HFFc6 (cell line): Measurements from ENCODE around the gene MARVELD3. TPM values are rescaled to one million over a fixed set of nuclear protein-coding genes. Genes with fewer than 3 reads are reported as not detected.

Experiments
- DNase-seq: peaks from one replicate; pipeline ENCODE4 v3.0.0-alpha.2; 2018
- H3K27ac Mint-ChIP-seq: 2 replicates; pipeline ENCODE4 v1.8.0; 2020; ENCODE audit warnings: mild to moderate bottlenecking, mixed read lengths
- H3K27me3 Mint-ChIP-seq: 2 replicates; pipeline ENCODE4 v1.8.0; 2021; ENCODE audit warnings: mild to moderate bottlenecking, moderate library complexity, mixed read lengths; ENCODE audit not compliant: insufficient read depth
- H3K36me3 Mint-ChIP-seq: 2 replicates; pipeline ENCODE4 v1.8.0; 2021; ENCODE audit warnings: low read depth, mixed read lengths
- H3K4me1 Mint-ChIP-seq: 2 replicates; pipeline ENCODE4 v1.8.0; 2020; ENCODE audit warnings: low read depth, mixed read lengths
- H3K4me3 Mint-ChIP-seq: 2 replicates; pipeline ENCODE4 v1.8.0; 2020; ENCODE audit warnings: mild to moderate bottlenecking, moderate library complexity, mixed read lengths
- H3K9me3 Mint-ChIP-seq: 2 replicates; pipeline ENCODE4 v1.8.0; 2020; ENCODE audit warnings: mild to moderate bottlenecking, mixed read lengths
- total RNA-seq, 6 experiments: library from RNA; stranded (reverse); fragmentation: NEBNext Ultra II Directional; extraction: Animal tissue kit (Norgen Biotek cat#: 25700); gene quantifications; 2 replicates in 1 of 6; 3 replicates in 5 of 6; pipeline ENCODE4 v1.2.3, GENCODE V29; 2021
- TF ChIP-seq, protein P1 (sequence below): fragments of 200-600 bp; sonication (generic); IDR thresholded peaks from 2 replicates; pipeline ENCODE4 v1.5.0; 2021; ENCODE audit warnings: antibody characterized with exemption, mild to moderate bottlenecking

The MARVELD3 gene
- total RNA-seq, 6 experiments from 2014 or later: not detected

DNA sequence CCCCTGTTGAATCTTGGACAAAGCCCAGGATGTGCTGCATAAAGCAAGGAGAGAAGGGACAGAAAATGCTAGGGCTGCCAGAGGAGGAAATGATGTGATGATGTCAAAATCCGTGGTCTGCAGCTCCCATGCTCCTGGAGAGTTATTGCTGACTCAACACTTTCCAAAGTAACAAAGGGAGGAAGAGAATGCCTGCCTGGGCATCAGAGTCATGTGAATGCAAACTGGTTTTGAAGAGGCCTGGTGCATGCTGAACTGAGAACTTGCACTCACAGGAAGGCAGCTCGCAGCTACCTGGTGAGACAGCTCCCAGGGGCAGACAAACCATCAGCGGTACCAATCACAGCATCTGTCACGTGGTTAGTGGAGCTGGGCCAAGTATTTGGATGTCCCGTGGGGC is 2.8 kb downstream of the MARVELD3 start:
- no peaks in the 10 kb centered on the region for H3K4me1 Mint-ChIP-seq
- no peak for DNase-seq

DNA sequence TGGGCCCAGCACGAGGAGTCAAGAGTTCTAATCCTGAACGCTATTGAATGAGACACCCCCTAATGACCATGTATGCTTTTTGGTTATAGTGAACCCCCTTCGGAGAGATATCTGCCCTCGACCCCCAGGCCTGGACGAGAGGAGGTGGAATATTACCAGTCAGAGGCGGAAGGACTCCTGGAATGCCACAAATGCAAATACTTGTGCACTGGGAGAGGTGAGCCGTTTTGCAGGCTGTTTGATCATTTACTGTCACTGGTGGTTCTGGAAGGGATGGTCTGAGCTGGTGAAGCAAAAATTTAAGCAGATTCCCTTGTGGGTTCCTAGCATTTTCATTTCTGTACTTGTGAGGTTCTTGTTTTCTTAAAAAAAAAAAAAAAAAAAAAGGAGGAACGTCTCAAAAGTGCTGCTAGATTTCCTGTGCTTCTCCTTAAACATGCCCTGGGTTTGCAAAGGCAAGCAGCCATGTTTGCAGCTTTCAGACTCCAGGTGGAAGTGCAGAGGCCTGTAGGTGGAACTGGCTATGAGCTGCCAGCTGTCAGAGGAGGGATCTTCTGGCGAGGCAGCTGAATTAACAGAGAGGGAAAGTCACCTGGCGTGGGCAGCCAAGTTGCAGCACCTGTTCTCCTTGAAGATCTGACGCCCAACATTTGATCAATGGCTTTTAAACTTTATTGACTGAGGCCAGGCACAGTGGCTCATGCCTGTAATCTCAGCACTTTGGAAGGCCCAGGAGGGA is 3.5 kb downstream of the MARVELD3 start:
- H3K4me3 Mint-ChIP-seq: no peak overlapping the region

More for the DNA sequence above, 2.8 kb downstream of the MARVELD3 start:
- Mint-ChIP-seq H3K4me3 (no peak overlapping the region), H3K27ac (no peak overlapping the region), H3K9me3 (no peaks in the 10 kb centered on the region), H3K36me3 (no peaks in the 10 kb centered on the region), H3K27me3 (peaks cover 22% of the 10 kb centered on the region)
- TF ChIP-seq, protein P1, sequence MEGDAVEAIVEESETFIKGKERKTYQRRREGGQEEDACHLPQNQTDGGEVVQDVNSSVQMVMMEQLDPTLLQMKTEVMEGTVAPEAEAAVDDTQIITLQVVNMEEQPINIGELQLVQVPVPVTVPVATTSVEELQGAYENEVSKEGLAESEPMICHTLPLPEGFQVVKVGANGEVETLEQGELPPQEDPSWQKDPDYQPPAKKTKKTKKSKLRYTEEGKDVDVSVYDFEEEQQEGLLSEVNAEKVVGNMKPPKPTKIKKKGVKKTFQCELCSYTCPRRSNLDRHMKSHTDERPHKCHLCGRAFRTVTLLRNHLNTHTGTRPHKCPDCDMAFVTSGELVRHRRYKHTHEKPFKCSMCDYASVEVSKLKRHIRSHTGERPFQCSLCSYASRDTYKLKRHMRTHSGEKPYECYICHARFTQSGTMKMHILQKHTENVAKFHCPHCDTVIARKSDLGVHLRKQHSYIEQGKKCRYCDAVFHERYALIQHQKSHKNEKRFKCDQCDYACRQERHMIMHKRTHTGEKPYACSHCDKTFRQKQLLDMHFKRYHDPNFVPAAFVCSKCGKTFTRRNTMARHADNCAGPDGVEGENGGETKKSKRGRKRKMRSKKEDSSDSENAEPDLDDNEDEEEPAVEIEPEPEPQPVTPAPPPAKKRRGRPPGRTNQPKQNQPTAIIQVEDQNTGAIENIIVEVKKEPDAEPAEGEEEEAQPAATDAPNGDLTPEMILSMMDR: no peak

DNA sequence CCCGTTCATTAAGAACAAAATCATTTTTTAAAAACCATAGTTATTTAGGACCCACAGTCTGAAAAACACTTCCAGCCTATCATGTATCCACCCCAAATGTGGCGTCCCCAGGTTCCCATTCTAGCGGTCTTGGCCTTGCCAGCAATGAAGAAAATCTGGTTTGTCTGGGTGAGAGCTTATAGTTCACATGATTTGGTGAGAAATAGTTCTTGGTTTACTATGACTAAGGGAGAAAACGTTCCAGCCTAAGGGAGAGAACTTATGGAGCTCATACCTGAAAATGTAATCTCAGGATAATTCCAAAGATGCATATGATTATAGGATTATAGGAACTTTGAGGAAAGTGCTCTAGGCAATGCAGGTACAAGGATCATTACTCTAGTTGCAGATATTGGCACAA is 4.8 kb downstream of the MARVELD3 start:
- Mint-ChIP-seq H3K27ac (no peak overlapping the region), H3K9me3 (no peaks in the 10 kb centered on the region), H3K4me3 (no peak overlapping the region), H3K27me3 (peaks cover 22% of the 10 kb centered on the region), H3K36me3 (no peaks in the 10 kb centered on the region), H3K4me1 (no peaks in the 10 kb centered on the region)
- no peak for DNase-seq
- TF ChIP-seq, protein P1: no peak

More for the DNA sequence above, 3.5 kb downstream of the MARVELD3 start:
- peaks cover 22% of the 10 kb centered on the region for H3K27me3 Mint-ChIP-seq
- TF ChIP-seq, protein P1: no peak
- H3K36me3 Mint-ChIP-seq: no peaks in the 10 kb centered on the region
- H3K27ac Mint-ChIP-seq: no peak overlapping the region
- no peak for DNase-seq
- H3K9me3 Mint-ChIP-seq: no peaks in the 10 kb centered on the region
- H3K4me1 Mint-ChIP-seq: no peaks in the 10 kb centered on the region

DNA sequence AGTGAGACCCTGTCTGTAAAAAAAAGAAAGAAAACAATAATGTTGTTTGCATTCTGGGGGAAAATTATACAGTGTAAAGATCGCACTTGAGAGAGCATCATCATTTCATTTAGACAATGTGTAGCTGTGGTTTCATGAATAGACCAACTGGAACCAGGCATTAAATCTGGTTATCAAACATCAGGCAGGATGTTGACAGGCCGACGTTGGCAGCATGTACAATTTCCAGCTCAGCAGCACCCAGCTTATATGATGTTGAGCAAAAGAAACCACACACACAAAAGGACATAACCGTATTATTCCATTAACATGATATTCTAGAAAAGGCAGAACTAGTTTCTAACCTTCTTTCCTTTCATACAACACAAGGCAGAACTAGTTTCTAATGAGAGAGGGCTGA is 5.8 kb downstream of the MARVELD3 start:
- H3K27me3 Mint-ChIP-seq: peaks cover 20% of the 10 kb centered on the region
- no peaks in the 10 kb centered on the region for H3K4me1 Mint-ChIP-seq
- H3K4me3 Mint-ChIP-seq: no peak overlapping the region
- TF ChIP-seq, protein P1: no peak
- H3K36me3 Mint-ChIP-seq: no peaks in the 10 kb centered on the region
- DNase-seq: no peak
- H3K9me3 Mint-ChIP-seq: no peaks in the 10 kb centered on the region
- H3K27ac Mint-ChIP-seq: no peak overlapping the region

DNA sequence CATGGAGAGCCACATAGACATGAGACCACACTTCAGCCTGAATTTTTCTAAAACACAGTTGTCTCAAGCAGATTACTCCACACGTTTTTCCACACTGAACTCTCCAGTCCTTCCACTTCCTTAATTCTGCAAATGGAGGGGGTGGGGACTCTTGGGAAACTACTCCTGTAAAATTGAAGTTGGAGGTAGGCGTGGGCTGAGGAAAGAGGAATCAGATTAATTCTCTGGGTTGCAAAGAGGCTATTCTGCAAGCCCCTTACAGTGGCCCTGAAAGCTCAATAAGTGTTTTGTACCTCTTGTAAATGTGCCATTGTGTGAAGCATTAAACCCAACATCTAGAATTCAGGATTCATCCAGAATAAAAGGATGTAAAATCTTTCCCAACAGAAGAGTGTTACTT is 9.6 kb downstream of the MARVELD3 start:
- no peak overlapping the region for H3K4me3 Mint-ChIP-seq
- H3K9me3 Mint-ChIP-seq: no peaks in the 10 kb centered on the region
- DNase-seq: no peak
- H3K27me3 Mint-ChIP-seq: peaks cover 3% of the 10 kb centered on the region
- peaks cover 4% of the 10 kb centered on the region; the same call in 1 of the 2 replicates for H3K36me3 Mint-ChIP-seq
- no peak overlapping the region for H3K27ac Mint-ChIP-seq
- no peaks in the 10 kb centered on the region; the same call in 1 of the 2 replicates for H3K4me1 Mint-ChIP-seq
- TF ChIP-seq, protein P1: no peak
